OCI-LY7 (cell line): ENCODE data around the gene C16orf95. TPM values are rescaled to one million over a fixed set of nuclear protein-coding genes. Genes with fewer than 3 reads are reported as not detected.

Experiments used
- BruUV-seq: library from RNA; stranded (reverse); fragments of 400-500 nt; replicated peaks from 2 replicates; lab custom pipeline; 2021; lab: Mats Ljungman, UMichigan
- CTCF ChIA-PET: fragments of 300-600 bp; sonication (Branson Sonifier 250); formaldehyde crosslinking; loops from one replicate; lab custom pipeline; 2022; ENCODE audit warnings: antibody characterized with exemption; ENCODE audit not compliant: unreplicated experiment; lab: Charles Lee
- POLR2A ChIA-PET: fragments of 300-600 bp; sonication (Branson Sonifier 250); formaldehyde crosslinking; loops from one replicate; lab custom pipeline; 2022; ENCODE audit warnings: antibody characterized with exemption; lab: Charles Lee
- DNase-seq: peaks from one replicate; pipeline ENCODE4 v3.0.0-alpha.2; 2015; ENCODE audit warnings: low spot score
- H2AFZ ChIP-seq: fragments of 200-600 bp; sonication (generic), shearing (Covaris generic); 2 replicates; pipeline ENCODE4 v1.6.1; 2014; ENCODE audit warnings: mild to moderate bottlenecking, antibody characterized with exemption, low read length, moderate library complexity
- H3K27ac ChIP-seq: fragments of 200-600 bp; sonication (generic); 2 replicates; pipeline ENCODE4 v1.5.1; 2014; ENCODE audit warnings: mixed run types, low read depth, mild to moderate bottlenecking, moderate library complexity, low read length, inconsistent platforms; ENCODE audit not compliant: poor library complexity, severe bottlenecking
- H3K36me3 ChIP-seq: fragments of 200-600 bp; sonication (generic); 2 replicates; pipeline ENCODE4 v1.6.1; 2014; ENCODE audit warnings: mild to moderate bottlenecking, antibody characterized with exemption, low read length, moderate library complexity, mixed read lengths; ENCODE audit not compliant: insufficient read depth
- H3K4me1 ChIP-seq: fragments of 200-600 bp; sonication (generic); 2 replicates; pipeline ENCODE4 v1.5.1; 2014; ENCODE audit warnings: mild to moderate bottlenecking, low read length; ENCODE audit not compliant: insufficient read depth, poor library complexity, severe bottlenecking
- H3K4me2 ChIP-seq: fragments of 200-600 bp; sonication (generic); 2 replicates; pipeline ENCODE4 v1.6.1; 2014; ENCODE audit warnings: mild to moderate bottlenecking, low read length
- H3K4me3 ChIP-seq: fragments of 200-600 bp; sonication (generic); 2 replicates; pipeline ENCODE4 v1.5.1; 2014; ENCODE audit warnings: mild to moderate bottlenecking, low read depth, low read length; ENCODE audit not compliant: poor library complexity, severe bottlenecking
- H3K79me2 ChIP-seq: fragments of 200-600 bp; sonication (generic); 2 replicates; pipeline ENCODE4 v1.6.1; 2016; ENCODE audit warnings: low read depth, mild to moderate bottlenecking, low read length, moderate library complexity, mixed read lengths; ENCODE audit not compliant: insufficient read depth
- H3K9me2 ChIP-seq: fragments of 200-600 bp; sonication (generic); 2 replicates; pipeline ENCODE4 v1.6.1; 2016; ENCODE audit warnings: mild to moderate bottlenecking, low read length, mixed read lengths; ENCODE audit not compliant: insufficient read depth
- H3K9me3 ChIP-seq: fragments of 200-600 bp; sonication (generic); 2 replicates; pipeline ENCODE4 v1.6.1; 2014; ENCODE audit warnings: mild to moderate bottlenecking, mixed run types, low read length, mixed read lengths
- H4K20me1 ChIP-seq: fragments of 200-600 bp; sonication (generic); 2 replicates; pipeline ENCODE4 v1.6.1; 2014; ENCODE audit warnings: mild to moderate bottlenecking, antibody characterized with exemption, low read length, moderate library complexity, mixed read lengths; ENCODE audit not compliant: insufficient read depth
- CTCF ChIP-seq: fragments of 200-600 bp; sonication (generic); conservative IDR thresholded peaks from 2 replicates; pipeline ENCODE4 v1.5.1; 2014; ENCODE audit warnings: mild to moderate bottlenecking, antibody characterized with exemption, low read length, moderate library complexity, mixed read lengths
- EZH2phosphoT487 ChIP-seq: fragments of 200-600 bp; sonication (generic); IDR thresholded peaks from 2 replicates; pipeline ENCODE4 v1.6.1; 2018; ENCODE audit warnings: low read depth, borderline replicate concordance, mild to moderate bottlenecking, mixed run types, antibody characterized with exemption, low read length, moderate library complexity, mixed read lengths
- intact Hi-C: fragments of 100-400 bp; cut with micrococcal nuclease; formaldehyde crosslinking; loops from one replicate; pipeline ENCODE4 v1.10.0; 2022; ENCODE audit not compliant: unreplicated experiment
- total RNA-seq, 2 experiments: library from RNA; depleted of rRNA in 1 of 2; stranded (reverse); fragments of >200 nt in 1 of 2; shearing (Covaris generic) in 1 of 2; gene quantifications; 2 replicates each; pipeline ENCODE4 v1.2.3, GENCODE V29; 2014 to 2022

The C16orf95 gene
- total RNA-seq, 2 experiments from 2014 or later, result 8.5 to 22.1 TPM

GRCh38 chr16:87273471-87274030 is 43.6 kb downstream of the C16orf95 start:
- H3K4me3 ChIP-seq, result no peak overlapping the region
- no peak for DNase-seq
- TF ChIP-seq CTCF, result no peak
- no peak for TF ChIP-seq EZH2phosphoT487
- ChIA-PET CTCF (no interaction called here), POLR2A (no interaction called here)
- no peaks in the 10 kb centered on the region for H4K20me1 ChIP-seq
- H3K9me2 ChIP-seq, result no peaks in the 10 kb centered on the region
- H3K36me3 ChIP-seq, result no peaks in the 10 kb centered on the region
- no peaks in the 10 kb centered on the region for H3K79me2 ChIP-seq
- no peak overlapping the region for H2AFZ ChIP-seq
- no peak overlapping the region for H3K4me2 ChIP-seq
- no peaks in the 10 kb centered on the region for H3K9me3 ChIP-seq
- H3K27ac ChIP-seq, result no peak overlapping the region
- intact Hi-C loops, result no loop called here
- BruUV-seq, result no TSS peak
- no peaks in the 10 kb centered on the region for H3K4me1 ChIP-seq

- Histone ChIP-seq H3K4me2 (no peak overlapping the region), H3K9me3 (no peaks in the 10 kb centered on the region), H2AFZ (no peak overlapping the region), H3K36me3 (no peaks in the 10 kb centered on the region), H3K79me2 (no peaks in the 10 kb centered on the region), H3K27ac (no peak overlapping the region), H3K9me2 (no peaks in the 10 kb centered on the region), H4K20me1 (no peaks in the 10 kb centered on the region), H3K4me1 (no peaks in the 10 kb centered on the region), H3K4me3 (no peak overlapping the region)
- no TSS peak for BruUV-seq
- no peak for DNase-seq
- ChIA-PET CTCF (no interaction called here), POLR2A (interaction anchor here (0.7 kb wide), 1 partner anchor 40 kb away, joined by 3 read pairs; no protein-coding TSS in a partner anchor)
- intact Hi-C loops, result no loop called here
- TF ChIP-seq CTCF, result no peak
- TF ChIP-seq EZH2phosphoT487, result no peak
Measured at GRCh38 chr16:87271256-87271655, 45.9 kb downstream of the C16orf95 start.

GRCh38 chr16:87267566-87267965 is 49.6 kb downstream of the C16orf95 start:
- no TSS peak for BruUV-seq
- H2AFZ ChIP-seq, result no peak overlapping the region
- no peak overlapping the region for H3K4me3 ChIP-seq
- H3K36me3 ChIP-seq, result no peaks in the 10 kb centered on the region
- TF ChIP-seq EZH2phosphoT487 (no peak), CTCF (no peak)
- no peaks in the 10 kb centered on the region for H4K20me1 ChIP-seq
- H3K9me2 ChIP-seq, result no peaks in the 10 kb centered on the region
- H3K4me2 ChIP-seq, result no peak overlapping the region
- no peaks in the 10 kb centered on the region for H3K79me2 ChIP-seq
- ChIA-PET CTCF (no interaction called here), POLR2A (interaction anchor here (0.7 kb wide), 1 partner anchor 20 kb away, joined by 3 read pairs; no protein-coding TSS in a partner anchor)
- no peaks in the 10 kb centered on the region for H3K4me1 ChIP-seq
- H3K9me3 ChIP-seq, result no peaks in the 10 kb centered on the region
- no peak overlapping the region for H3K27ac ChIP-seq
- no peak for DNase-seq
- intact Hi-C loops, result no loop called here
